ENCODE measurements around the gene UBE2F. TPM values are rescaled to one million over a fixed set of nuclear protein-coding genes. Genes with fewer than 3 reads are reported as not detected.

UBE2F gene
- total RNA-seq, 4 donors from 2014 or later: 38.8 to 61.5 (median 45.1) TPM

- no peak for TF ChIP-seq CTCF (IDR thresholded peaks at IDR 0.05; ENCODE audit: low read depth)
Observed at GRCh38 chr2:237944302-237944701, 22.5 kb upstream of the UBE2F start.

DNA sequence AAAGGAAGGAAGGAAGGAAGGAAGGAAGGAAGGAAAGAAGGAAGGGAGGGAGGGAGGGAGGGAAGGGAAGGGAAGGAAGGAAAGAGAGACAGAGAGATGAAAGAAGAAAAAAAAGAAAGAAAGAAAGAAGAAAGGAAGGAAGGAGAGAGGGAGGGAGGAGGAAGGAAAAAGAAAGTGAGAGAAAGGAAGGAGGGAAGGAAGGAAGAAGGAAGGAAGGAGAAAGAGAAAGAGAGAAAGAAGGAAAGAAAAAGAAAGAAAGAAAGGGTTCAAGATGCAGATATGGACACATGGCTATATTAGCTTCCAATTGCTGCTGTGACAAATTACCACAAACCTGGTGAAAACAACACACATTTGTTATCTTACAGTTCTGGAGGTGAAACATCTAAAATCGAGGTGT is 20.4 kb upstream of the UBE2F start:
- no peak for TF ChIP-seq CTCF (IDR thresholded peaks at IDR 0.05; ENCODE audit: low read depth)

- no peak for TF ChIP-seq CTCF (IDR thresholded peaks at IDR 0.05; ENCODE audit: low read depth)
Observed at GRCh38 chr2:237951878-237952277, 14.9 kb upstream of the UBE2F start.

DNA sequence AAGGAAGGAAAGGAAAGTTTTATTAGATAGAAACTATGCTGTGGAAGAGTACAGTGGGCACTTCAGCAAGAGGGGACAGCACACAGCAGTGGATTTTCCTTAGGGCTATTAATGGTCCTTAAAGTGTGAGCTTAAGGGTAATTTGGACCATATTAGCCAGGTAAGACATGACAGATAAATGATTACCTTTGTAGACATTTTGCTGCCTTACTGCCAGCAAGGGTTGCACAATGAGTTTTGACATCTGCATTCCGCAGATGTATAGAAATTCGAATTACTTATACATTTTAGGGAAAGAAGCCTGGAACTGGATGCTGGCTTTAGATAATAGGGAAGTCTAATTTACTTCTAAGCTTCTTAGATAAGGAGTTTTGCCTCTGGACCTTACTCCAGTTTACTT is 14.0 kb upstream of the UBE2F start:
- TF ChIP-seq CTCF (IDR thresholded peaks at IDR 0.05; ENCODE audit: low read depth): no peak

- TF ChIP-seq CTCF (IDR thresholded peaks at IDR 0.05; ENCODE audit: low read depth): no peak
Observed at GRCh38 chr2:237955640-237956401, 11.0 kb upstream of the UBE2F start.

DNA sequence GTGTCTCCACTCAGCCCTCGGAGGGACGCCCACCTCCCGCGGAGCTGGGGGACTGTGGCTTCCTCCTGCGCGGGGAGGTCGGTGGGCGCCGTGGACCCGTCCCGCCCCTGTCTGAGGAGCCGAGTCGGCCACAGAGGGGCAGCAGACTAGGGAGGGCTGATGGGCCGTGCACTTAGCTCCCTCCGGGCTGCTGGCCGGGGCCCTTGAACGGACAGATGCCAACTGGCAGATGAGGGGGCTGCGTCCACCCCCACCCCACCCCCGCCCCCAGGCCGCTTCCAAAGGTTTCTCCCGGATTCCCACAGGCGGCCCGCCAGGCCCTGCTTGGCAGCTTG is 10.4 kb upstream of the UBE2F start:
- TF ChIP-seq CTCF (IDR thresholded peaks at IDR 0.05; ENCODE audit: low read depth): no peak

GRCh38 chr2:237961637-237962036 is 5.2 kb upstream of the UBE2F start:
- no peak for TF ChIP-seq CTCF (IDR thresholded peaks at IDR 0.05; ENCODE audit: low read depth)

Measured in subcutaneous adipose tissue (tissue), 4 donors.